Urothelium cell line (cell line): ENCODE results near the gene KDM6B.
A peak's percentile ranks its signal among the peaks of the same experiment; 100 is the strongest.

Source experiments
- DNase-seq: peaks from one replicate; pipeline ENCODE4 v3.0.0; 2011; ENCODE audit warnings: low spot score, mixed read lengths
- FAIRE-seq: peaks from 2 replicates; lab custom pipeline; 2011; peaks lifted over from hg19 to GRCh38; lab: Jason Lieb, UNC

The KDM6B gene

GRCh38 chr17:7839190-7839875 lies 5.3 kb downstream of the KDM6B start:
- DNase-seq (no peak), FAIRE-seq (no peak)

- FAIRE-seq = no peak
- no peak for DNase-seq
Measured at GRCh38 chr17:7839876-7840261, 5.9 kb downstream of the KDM6B start.

GRCh38 chr17:7840441-7840840 lies 6.4 kb downstream of the KDM6B start:
- DNase-seq (no peak), FAIRE-seq (no peak)

GRCh38 chr17:7840875-7841274 lies 6.9 kb downstream of the KDM6B start:
- no peak for FAIRE-seq
- no peak for DNase-seq

- DNase-seq = peak; percentile 77
- FAIRE-seq = peak; percentile 84
Measured at GRCh38 chr17:7841396-7841914, 7.4 kb downstream of the KDM6B start.

- FAIRE-seq (peak; percentile 52), DNase-seq (peak; percentile 68)
Measured at GRCh38 chr17:7841915-7842379, 7.9 kb downstream of the KDM6B start.

GRCh38 chr17:7842380-7843256 lies 8.6 kb downstream of the KDM6B start:
- FAIRE-seq (no peak), DNase-seq (no peak)

GRCh38 chr17:7843257-7843535 lies 9.2 kb downstream of the KDM6B start:
- DNase-seq (no peak), FAIRE-seq (no peak)

GRCh38 chr17:7843536-7844291 lies 9.7 kb downstream of the KDM6B start:
- FAIRE-seq (no peak), DNase-seq (peak; percentile 62)

GRCh38 chr17:7844292-7845154 lies 10.5 kb downstream of the KDM6B start:
- no peak for FAIRE-seq
- peak; percentile 86 for DNase-seq

GRCh38 chr17:7845359-7846062 lies 11.5 kb downstream of the KDM6B start:
- FAIRE-seq (no peak), DNase-seq (no peak)

- DNase-seq = no peak
Measured at GRCh38 chr17:7846063-7846735, 12.2 kb downstream of the KDM6B start.

GRCh38 chr17:7846765-7847661 lies 13.0 kb downstream of the KDM6B start:
- FAIRE-seq (no peak), DNase-seq (no peak)

More at GRCh38 chr17:7846063-7846735, 12.2 kb downstream of the KDM6B start:
- FAIRE-seq = no peak

- FAIRE-seq = no peak
Measured at GRCh38 chr17:7848131-7848579, 14.1 kb downstream of the KDM6B start.

GRCh38 chr17:7848739-7849129 lies 14.7 kb downstream of the KDM6B start:
- DNase-seq = no peak
- FAIRE-seq = no peak

More at GRCh38 chr17:7848131-7848579, 14.1 kb downstream of the KDM6B start:
- DNase-seq = no peak

- FAIRE-seq (no peak), DNase-seq (no peak)
Measured at GRCh38 chr17:7849130-7849750, 15.2 kb downstream of the KDM6B start.

GRCh38 chr17:7849751-7850504 lies 15.9 kb downstream of the KDM6B start:
- FAIRE-seq (no peak), DNase-seq (no peak)
